Inferior parietal cortex (tissue), 1 donor: ENCODE measurements around the gene MAN2A2.
"Not testable (repeated sequence)": the region's sequence is repeated elsewhere in the genome, so short reads cannot be mapped to it uniquely, and the experiment has no call there.

Experiments
- DNase-seq: peaks from one replicate; pipeline ENCODE4 v3.0.0-alpha.2; 2016; ENCODE audit errors: extremely low spot score

The MAN2A2 gene

DNA sequence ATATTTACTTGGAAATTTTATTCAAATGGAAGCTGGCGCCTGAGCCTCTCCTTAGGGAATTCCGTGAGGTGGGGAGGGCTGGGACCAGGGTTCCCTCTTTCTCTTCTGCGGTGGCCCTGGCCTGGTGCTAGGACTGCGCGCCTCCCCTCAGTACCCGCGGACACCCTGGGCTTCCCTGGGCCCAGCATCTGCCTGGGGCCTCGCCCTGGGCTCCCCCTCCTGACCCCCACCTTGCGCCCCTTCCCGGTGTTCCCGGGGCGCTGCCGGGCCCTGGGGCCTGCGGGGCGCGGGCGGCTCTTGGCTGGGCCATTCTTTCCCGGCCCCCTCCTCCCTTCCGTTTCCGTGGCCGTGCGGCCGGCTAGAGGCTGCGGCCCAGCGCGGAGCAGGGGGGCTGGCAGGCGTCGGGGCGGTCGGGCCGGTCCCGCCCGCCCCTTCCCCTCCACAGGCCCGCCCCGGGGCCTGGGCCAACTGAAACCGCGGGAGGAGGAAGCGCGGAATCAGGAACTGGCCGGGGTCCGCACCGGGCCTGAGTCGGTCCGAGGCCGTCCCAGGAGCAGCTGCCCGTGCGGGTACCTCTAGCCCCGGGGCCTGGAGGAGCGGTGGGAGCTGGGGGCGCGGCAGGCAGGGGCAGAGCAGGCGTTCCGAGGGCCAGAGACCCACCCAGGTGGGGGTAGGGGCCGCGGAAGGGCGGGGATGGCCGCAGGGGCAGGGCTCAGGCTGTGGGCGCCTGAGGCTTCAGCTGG lies 19.0 kb upstream of the MAN2A2 start, which contains the start of gene FES:
TSS of gene FES (plus strand) at position 529 of the 743 bp plus-strand sequence. CDS start 542 bp downstream, outside the sequence.
- no peak for DNase-seq

DNA sequence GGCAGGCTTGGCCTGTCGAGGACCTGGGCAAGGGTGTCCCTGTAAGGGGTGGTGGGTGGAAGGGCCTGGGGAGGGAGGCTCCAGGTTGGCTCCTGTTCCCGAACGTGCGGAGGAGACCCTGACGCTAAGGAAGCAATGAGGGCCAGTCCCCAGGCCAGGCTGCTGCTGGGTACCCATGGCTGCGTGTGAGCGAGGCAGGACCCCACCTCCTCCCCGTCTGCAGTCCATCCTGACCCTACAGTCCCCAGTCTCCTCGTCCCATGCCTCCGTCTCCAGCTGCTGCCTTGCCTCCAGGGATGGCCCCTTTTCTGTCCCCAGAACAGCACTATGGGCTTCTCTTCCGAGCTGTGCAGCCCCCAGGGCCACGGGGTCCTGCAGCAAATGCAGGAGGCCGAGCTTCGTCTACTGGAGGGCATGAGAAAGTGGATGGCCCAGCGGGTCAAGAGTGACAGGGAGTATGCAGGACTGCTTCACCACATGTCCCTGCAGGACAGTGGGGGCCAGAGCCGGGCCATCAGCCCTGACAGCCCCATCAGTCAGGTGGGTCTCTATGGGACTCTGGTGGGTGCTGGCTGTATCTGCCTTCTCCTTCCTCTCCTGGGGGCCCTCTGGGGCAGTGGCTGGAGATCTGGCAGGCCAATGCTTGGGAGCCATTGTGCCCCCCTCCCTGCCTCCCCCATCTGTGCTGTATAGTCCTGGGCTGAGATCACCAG lies 18.2 kb upstream of the MAN2A2 start:
- DNase-seq = no peak

DNA sequence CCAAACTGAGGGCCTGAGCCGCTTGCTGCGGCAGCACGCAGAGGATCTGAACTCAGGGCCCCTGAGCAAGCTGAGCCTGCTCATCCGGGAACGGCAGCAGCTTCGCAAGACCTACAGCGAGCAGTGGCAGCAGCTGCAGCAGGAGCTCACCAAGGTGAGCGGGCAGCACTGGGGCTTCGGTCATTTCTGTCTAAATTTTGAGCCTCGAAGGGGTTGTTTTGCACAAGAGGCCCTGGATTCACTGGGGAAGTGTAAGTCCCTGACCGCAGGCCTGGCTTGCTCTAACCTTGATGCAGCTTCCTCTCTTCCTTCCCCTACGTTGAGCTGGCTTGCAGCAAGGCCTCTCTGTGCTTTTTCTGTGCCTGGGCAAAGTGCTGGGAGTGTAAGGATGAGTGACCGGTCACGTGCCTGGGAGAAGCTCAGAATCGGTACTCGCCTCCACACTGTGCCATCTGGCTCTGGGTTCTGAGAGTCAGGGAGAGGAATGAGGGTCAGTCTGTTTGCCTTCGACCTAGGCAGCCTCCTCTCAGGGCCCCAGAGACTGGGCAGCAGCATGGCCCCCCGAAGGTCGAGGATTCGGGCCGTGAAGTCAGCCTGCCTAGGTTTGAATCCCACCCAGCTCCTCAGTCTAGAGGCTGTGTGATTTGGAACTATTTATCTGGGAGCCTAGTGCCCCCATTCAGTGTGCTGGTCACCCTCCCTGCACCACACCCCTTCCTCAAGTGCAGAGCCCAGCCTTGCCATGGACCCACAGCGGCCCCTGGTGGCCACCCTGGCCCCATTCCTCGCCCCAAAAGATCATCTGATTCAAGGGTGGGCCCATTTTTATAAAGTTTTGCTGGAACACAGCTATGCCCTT lies 17.4 kb upstream of the MAN2A2 start:
- DNase-seq = peak; percentile 78

DNA sequence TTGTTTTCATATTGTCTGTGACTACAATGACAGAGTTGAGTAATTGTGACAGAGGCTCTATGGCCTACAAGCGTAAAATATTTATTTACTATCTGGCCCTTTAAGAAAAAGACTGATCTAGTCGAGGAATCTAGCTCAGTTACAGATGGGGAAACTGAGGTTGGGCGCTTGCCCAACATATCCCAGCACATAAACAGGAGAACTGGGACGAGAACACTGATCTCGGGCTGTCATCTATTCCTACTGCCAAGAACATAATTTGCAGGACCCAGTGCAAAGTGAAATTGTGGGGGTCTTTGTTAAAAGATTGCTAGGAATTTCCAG lies 16.8 kb upstream of the MAN2A2 start:
- DNase-seq = no peak

DNA sequence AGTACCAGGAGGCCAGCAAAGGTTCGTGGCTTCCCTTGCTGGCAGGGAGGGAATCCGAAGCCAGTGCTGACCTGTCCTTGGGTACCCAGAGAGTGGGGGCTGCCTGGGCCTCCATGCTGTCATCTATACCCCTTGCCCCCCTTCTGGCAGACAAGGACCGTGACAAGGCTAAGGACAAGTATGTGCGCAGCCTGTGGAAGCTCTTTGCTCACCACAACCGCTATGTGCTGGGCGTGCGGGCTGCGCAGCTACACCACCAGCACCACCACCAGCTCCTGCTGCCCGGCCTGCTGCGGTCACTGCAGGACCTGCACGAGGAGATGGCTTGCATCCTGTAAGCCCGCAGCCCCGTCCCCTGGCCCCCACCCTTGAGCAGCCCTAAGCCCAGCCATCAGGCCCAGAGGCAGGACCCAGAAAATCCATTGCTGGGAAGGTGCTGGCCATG lies 16.0 kb upstream of the MAN2A2 start:
- no peak for DNase-seq

DNA sequence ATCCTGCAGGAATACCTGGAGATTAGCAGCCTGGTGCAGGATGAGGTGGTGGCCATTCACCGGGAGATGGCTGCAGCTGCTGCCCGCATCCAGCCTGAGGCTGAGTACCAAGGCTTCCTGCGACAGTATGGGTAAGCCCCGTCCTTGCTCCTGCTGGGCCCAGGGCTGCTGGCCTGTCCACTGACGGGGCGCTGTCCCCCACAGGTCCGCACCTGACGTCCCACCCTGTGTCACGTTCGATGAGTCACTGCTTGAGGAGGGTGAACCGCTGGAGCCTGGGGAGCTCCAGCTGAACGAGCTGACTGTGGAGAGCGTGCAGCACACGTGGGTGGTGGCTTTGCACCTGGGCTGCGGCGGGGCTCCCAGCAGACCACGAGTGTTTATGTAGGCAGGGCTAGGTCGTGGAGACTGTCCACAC lies 13.8 kb upstream of the MAN2A2 start:
- no peak for DNase-seq

DNA sequence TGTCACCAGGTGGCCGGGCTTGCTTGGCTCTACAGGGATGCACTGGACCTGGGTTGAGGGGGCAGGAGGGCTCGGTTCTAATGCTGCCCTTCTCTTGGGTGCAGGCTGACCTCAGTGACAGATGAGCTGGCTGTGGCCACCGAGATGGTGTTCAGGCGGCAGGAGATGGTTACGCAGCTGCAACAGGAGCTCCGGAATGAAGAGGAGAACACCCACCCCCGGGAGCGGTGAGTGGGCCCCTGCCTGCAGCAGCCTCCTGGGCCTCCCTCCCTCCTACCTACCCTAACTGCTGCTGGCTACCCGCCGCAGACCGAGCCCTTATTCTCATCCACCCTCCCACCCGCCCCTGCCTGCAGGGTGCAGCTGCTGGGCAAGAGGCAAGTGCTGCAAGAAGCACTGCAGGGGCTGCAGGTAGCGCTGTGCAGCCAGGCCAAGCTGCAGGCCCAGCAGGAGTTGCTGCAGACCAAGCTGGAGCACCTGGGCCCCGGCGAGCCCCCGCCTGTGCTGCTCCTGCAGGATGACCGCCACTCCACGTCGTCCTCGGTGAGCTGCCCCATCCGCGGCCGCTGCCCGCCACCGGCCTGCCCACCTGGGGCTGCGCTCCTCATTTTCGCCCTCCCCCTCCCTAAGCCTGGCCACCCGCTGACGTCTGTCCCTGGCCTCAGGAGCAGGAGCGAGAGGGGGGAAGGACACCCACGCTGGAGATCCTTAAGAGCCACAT lies 13.2 kb upstream of the MAN2A2 start:
- no peak for DNase-seq

DNA sequence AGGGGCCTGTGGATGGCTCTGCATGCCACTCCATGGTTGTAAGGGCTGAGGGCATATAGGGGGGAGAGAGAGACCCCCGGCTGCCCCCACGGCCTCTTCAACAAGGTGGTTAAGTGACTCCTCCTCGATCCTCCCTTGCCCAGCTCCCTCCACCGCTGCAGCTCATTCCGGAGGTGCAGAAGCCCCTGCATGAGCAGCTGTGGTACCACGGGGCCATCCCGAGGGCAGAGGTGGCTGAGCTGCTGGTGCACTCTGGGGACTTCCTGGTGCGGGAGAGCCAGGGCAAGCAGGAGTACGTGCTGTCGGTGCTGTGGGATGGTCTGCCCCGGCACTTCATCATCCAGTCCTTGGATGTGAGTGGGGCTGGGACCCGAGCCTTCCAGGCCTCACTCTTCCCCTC lies 12.3 kb upstream of the MAN2A2 start:
- no peak for DNase-seq

DNA sequence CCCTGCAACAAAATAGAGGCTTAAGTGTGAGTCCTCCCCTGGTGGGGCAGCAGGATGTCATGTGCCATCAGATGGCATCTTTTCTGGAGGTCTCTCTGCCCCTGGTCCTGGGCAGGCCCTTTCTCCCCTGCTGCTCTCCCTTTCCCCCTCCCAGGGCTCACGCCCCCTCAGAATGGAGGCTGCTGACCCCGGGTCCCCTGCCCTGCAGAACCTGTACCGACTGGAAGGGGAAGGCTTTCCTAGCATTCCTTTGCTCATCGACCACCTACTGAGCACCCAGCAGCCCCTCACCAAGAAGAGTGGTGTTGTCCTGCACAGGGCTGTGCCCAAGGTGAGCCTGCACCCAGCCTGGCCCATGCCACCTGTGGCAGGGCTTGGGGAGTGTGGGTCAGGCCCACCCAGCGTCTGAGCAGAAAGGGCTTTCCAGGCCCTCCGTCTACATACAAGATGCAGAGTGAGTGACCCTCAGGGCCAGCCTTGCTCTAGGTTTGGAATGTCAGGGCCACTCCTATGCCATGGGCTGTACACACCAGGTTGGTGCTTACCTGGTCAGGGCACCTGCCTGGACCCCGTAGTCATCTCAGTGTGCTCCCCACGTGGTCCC lies 11.7 kb upstream of the MAN2A2 start:
- DNase-seq = no peak

DNA sequence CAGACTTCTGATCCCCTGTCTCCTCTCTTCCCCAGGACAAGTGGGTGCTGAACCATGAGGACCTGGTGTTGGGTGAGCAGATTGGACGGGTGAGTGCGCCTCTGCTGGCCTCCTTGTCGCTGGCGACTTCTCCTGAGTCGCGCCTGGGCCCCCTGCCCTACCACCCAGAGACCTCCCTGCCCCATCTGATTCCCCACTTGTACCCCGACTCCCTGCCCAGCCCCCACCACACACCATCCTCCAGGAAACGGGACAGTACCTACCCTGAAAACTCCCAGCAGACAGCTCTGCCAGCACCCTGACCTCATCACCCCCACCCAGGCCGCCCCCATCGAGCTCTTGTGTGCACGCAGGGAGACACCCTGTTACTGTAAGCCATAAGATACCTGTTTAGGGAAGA lies 11.1 kb upstream of the MAN2A2 start:
- DNase-seq = no peak

DNA sequence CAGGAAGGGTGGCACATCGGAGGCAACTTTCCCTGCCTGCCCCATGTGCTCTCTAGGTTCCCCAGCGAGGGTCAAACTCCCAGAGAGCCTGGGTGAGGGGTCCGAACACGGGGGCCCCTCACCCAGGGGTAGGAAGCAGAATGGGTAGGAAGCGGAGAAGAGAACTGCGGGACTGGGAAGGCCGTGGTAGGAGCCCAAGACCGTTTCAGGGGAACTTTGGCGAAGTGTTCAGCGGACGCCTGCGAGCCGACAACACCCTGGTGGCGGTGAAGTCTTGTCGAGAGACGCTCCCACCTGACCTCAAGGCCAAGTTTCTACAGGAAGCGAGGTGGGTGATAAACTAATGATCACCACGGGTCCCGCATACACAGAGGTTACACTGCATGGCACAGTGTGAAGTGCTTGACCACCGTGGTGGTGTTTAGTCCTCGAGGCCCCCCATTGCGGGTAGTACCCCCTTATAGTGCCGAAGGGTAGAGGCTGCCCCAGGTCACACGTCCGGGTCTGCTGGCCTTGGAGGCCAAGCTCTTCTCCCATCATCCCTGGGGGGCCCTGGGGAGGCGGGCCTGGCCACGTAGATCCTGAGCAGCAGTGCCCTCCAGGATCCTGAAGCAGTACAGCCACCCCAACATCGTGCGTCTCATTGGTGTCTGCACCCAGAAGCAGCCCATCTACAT lies 10.5 kb upstream of the MAN2A2 start:
- DNase-seq = no peak

DNA sequence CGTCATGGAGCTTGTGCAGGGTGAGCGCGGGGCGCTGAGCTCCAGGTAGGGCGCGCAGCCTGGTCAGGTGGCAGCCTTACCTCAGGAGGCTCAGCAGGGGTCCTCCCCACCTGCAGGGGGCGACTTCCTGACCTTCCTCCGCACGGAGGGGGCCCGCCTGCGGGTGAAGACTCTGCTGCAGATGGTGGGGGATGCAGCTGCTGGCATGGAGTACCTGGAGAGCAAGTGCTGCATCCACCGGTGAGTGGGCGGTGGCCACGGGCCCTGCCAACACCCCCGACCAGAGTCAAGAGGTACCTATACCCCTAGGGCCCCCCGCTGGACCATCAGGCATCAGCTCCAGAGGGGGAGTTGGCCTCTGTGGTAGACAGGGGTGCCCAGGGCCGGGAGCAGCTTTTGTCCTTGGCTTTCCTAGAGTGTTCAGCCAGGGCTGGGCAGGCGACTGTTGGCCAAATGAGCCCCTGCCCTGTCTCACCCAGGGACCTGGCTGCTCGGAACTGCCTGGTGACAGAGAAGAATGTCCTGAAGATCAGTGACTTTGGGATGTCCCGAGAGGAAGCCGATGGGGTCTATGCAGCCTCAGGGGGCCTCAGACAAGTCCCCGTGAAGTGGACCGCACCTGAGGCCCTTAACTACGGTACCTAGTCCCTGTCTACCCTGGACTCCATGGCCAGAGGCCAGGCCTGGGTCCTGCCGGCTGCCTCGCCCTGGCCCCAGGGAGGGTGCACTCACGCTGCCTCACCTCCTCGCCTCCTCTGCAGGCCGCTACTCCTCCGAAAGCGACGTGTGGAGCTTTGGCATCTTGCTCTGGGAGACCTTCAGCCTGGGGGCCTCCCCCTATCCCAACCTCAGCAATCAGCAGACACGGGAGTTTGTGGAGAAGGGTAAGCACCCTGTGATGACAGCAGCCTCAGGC lies 9.7 kb upstream of the MAN2A2 start:
- DNase-seq = no peak

DNA sequence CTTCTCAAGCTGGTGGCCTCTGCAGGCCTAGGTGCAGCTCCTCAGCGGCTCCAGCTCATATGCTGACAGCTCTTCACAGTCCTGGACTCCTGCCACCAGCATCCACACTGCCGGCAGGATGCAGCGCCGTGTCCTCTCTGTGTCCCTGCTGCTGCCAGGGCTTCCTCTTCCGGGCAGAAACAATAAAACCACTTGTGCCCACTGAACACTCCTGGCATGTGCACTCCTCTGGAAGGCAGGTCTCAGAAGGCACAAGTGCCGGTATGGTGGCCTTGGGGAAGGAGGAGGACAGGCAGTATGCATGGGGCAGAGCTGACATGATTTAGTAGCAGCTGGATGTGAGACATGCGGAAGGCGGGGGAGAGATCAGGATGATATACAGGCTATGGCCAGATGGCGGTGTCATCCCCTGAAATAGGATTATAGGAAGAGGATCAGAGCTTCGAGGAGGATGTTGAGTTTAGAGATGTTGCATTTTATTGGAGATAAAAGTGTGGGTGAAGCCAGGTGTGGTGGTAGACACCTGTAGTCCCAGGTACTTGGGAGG lies 7.5 kb upstream of the MAN2A2 start:
- DNase-seq = peak; percentile 72

DNA sequence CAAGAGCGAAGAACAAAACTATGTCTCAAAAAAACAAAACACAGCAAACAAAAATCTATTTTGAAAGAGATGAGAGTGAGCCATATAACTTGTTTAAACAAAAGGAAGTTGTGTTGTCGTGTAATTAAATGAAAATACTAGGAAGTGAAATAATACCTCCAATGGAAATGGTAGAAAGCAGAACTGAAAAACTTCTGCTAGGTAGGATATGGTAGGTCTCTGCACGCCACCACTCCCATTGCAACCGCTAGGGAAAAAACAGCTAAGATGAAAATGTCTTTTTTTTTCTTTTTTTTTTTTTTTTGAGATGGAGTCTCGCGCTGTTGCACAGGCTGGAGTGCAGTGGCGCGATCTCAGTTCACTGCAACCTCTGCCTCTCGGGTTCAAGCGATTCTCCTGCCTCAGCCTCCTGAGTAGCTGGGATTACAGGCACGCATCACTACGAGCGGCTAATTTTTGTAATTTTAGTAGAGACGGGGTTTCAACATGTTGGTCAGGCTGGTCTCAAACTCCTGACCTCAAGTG lies 5.9 kb upstream of the MAN2A2 start:
- not testable (repeated sequence) for DNase-seq

DNA sequence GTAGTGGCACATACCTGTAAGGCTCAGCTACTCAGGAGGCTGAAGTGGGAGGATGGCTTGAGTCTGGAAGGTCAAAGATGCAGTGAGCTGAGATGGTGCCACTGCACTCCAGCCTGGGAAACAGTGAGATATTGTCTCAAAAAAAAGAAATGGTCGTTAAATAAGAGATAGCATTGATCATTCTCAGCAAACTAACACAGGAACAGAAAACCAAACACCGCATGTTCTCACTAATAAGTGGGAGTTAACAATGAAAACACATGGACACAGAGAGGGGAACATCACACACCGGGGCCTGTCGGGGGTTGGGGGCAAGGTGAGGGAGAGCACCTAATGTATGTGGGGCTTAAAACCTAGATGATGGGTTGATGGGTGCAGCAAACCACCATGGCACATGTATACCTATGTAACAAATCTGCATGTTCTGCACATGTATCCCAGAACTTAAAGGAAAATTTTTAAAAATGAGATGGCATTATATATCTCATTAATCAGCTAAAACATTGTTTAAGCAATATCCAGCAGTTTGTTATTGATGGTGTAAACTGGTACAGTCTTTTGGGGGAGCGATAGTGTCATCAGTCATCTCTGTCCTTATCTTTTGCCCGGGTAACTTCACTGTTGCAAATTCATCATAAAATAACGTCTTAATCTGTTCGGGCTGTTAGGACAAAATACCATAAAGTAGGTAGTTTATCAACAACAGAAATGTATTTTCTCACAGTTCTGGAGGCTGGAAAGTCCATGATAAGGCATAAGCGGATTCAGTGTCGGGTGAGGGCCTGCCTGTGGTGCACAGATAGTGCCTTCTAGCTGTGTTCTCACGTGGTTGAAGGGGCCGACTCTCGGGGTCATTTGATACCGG lies 1.7 kb upstream of the MAN2A2 start:
- DNase-seq = peak; percentile 68

DNA sequence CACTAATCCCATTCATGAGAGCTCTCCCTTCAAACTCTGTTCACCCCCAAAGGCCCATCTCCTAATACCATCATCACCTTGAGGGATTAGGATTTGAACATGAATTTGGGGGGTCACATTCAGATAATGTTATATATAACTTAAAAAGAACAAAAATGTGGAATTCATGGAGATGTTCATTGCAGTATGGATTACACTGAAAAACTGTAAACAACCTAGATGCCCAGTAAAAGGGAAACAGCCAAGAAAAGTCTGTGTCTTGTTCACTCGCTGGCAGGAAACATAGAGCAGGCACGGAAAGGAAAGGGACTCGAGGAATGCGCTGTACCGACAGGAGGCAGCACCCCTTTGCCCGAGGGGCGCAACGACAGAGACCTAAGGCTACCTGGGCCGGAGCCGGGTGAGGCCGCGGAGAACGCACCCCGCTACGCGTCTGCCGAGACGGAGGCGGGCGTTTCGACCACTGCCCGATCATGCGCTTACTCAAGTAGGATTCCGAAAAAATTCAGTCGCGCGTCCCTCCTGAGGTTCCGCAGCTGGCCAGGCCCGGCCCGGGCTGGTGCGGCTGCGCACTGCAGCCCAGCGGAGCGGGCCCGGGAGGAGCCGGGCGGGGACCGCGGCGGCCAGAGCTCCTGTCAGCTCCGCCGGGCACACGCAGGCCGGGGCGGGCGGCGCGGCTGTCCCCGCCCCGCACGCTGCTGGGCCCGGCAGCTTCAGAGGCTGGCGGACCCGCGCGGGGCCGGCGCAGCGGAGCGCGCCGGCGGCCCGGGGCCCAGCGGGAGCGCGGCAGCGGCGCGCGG lies 862 bp upstream of the MAN2A2 start:
- DNase-seq = peak; percentile 78
